ENCODE measurements around the gene RTCB. TPM values are rescaled to one million over a fixed set of nuclear protein-coding genes. Genes with fewer than 3 reads are reported as not detected.

RTCB gene
- total and polyA plus RNA-seq, 2 of the 13 experiments (the other 11 are each of a cell fraction or from before 2014, with no cell fraction given): 108 to 167 TPM

DNA sequence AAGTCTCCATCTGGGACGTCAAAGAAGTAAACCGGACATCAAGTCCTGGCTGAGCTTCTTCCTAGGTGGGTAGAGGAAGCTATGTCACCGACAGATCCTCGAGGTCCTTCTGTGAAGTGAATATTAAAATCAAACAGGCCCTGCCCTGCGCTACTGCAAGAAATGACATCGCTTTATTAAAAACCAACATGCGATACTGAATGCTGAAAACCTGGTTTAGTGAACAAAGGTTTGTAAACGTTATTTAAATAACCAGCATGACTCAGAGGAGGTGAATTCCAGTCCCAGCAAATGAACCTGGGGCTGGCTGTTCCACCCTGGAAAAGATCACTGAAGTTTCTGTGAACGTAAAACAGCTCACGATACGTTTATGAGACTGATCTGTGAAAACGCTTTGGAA is 645 bp downstream of the RTCB start:
- in situ Hi-C loops (cut with HindIII; ENCODE audit: extremely low pct_ligation_motif_present, low pct_unique_long_range_greater_than_20kb): loop anchor here (5.0 kb wide), 1 partner anchor 61 kb away; the partner anchor contains the start of gene FBXO7
- intact Hi-C loops (cut with micrococcal nuclease; ENCODE audit: unreplicated experiment): no loop called here
- ChIA-PET POLR2A (interaction anchor here (1.3 to 1.6 kb wide), 3 partner anchors 8 to 63 kb away, joined by 3 to 10 read pairs (median 5); partner anchors contain the start of gene FBXO7), CTCF (ENCODE audit: low intra/inter-chr PET ratio, low total read pairs) (no interaction called here)
- WGBS (ENCODE audit: low lambda C conversion rate): 2% methylated on average over 12 of the region's 12 CpGs
- DNase-seq (ENCODE audit: low spot score) (peak; percentile 27), ATAC-seq (peak; percentile 44), FAIRE-seq (no peak)
- BruUV-seq (replicated peaks): TSS peak; percentile 57
- Histone ChIP-seq H4K20me1 (ENCODE audit: insufficient read depth, low read length) (peaks cover 9% of the 10 kb centered on the region), H3K4me2 (ENCODE audit: low read depth, low read length) (peak overlapping the region; percentile 82), H3K4me1 (ENCODE audit: insufficient read depth, low read length) (peaks cover 38% of the 10 kb centered on the region), H3K36me3 (replicated peaks in 1 of 2; ENCODE audit: control insufficient read depth in 1 of 2, insufficient read depth in 2 of 2, low read length in 2 of 2) (peaks cover 5 to 25% of the 10 kb centered on the region in 2 experiments; a peak in 3 of 5 replicates), H3K9me3 (ENCODE audit: low read length) (no peaks in the 10 kb centered on the region), H3K27me3 (ENCODE audit: control insufficient read depth in 1 of 2, insufficient read depth in 2 of 2, low read length in 2 of 2) (peaks cover under 1 to 2% of the 10 kb centered on the region in 2 experiments; a peak in 1 of 5 replicates), H3K9ac (ENCODE audit: insufficient read depth, low read depth, low read length) (peak overlapping the region; percentile 87), H3K27ac (ENCODE audit: extremely low read length, insufficient read depth, low read length) (peak overlapping the region; percentile 83), H3K79me2 (ENCODE audit: insufficient read depth, low read length) (peaks cover 35% of the 10 kb centered on the region), H3K4me3 (replicated peaks in 1 of 3; ENCODE audit: insufficient read depth in 1 of 3, low read depth in 2 of 3, low read length in 3 of 3) (peak overlapping the region; percentile 85 to 94 (median 88)), H2AFZ (ENCODE audit: low read length) (no peak overlapping the region)
- TF ChIP-seq, protein P1, sequence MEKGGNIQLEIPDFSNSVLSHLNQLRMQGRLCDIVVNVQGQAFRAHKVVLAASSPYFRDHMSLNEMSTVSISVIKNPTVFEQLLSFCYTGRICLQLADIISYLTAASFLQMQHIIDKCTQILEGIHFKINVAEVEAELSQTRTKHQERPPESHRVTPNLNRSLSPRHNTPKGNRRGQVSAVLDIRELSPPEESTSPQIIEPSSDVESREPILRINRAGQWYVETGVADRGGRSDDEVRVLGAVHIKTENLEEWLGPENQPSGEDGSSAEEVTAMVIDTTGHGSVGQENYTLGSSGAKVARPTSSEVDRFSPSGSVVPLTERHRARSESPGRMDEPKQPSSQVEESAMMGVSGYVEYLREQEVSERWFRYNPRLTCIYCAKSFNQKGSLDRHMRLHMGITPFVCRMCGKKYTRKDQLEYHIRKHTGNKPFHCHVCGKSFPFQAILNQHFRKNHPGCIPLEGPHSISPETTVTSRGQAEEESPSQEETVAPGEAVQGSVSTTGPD (CRISPR knock-in tag; IDR thresholded peaks at IDR 0.05): no peak
- peak; percentile 44; the same call in 1 of the 2 replicates for TF ChIP-seq FOSL2 (CRISPR knock-in tag; IDR thresholded peaks at IDR 0.05)
- TF ChIP-seq U2AF1 (optimal IDR thresholded peaks at IDR 0.05; ENCODE audit: low read depth, low read length): no peak
- 0 out of 2 replicates have a peak, but pooled peaks have one; percentile 23 for TF ChIP-seq NFE2L2 (IDR thresholded peaks at IDR 0.05; ENCODE audit: low read length)
- TF ChIP-seq, protein P2, sequence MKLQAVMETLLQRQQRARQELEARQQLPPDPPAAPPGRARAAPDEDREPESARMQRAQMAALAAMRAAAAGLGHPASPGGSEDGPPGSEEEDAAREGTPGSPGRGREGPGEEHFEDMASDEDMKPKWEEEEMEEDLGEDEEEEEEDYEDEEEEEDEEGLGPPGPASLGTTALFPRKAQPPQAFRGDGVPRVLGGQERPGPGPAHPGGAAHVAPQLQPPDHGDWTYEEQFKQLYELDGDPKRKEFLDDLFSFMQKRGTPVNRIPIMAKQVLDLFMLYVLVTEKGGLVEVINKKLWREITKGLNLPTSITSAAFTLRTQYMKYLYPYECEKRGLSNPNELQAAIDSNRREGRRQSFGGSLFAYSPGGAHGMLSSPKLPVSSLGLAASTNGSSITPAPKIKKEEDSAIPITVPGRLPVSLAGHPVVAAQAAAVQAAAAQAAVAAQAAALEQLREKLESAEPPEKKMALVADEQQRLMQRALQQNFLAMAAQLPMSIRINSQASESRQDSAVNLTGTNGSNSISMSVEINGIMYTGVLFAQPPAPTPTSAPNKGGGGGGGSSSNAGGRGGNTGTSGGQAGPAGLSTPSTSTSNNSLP (IDR thresholded peaks at IDR 0.05; ENCODE audit: low read depth, low read length): 0 out of 2 replicates have a peak, but pooled peaks have one; percentile 14
- no peak for TF ChIP-seq HCFC1 (IDR thresholded peaks at IDR 0.05; ENCODE audit: low read depth, low read length)
- TF ChIP-seq SP2 (CRISPR knock-in tag; IDR thresholded peaks at IDR 0.05): 0 out of 2 replicates have a peak, but pooled peaks have one; percentile 16
